Adipose tissue (tissue), 3 donors: ENCODE measurements around the gene TMEM132D. TPM values are rescaled to one million over a fixed set of nuclear protein-coding genes. Genes with fewer than 3 reads are reported as not detected.

ENCODE experiments used
- H3K27ac ChIP-seq: one replicate; pipeline ENCODE4 v1.5.1; 2013; ENCODE audit warnings: low read depth, low read length
- WGBS, 3 donors: extraction: QIAGEN DNeasy Blood & Tissue Kit; methylation state at CpG; one replicate each; pipeline ENCODE4 v1.1.7; 2013; 5-methylcytosine and 5-hydroxymethylcytosine counted together
- polyA plus RNA-seq, 3 donors: library from polyadenylated mRNA; stranded (reverse); fragments of 200-250 nt; gene quantifications; one replicate each; pipeline ENCODE4 v1.2.3, GENCODE V29; 2013
- donor health status: healthy with polysubstance abuse.
- donor health status: Bipolar disorder and iron deficiency.
- donor health status: healthy.

The TMEM132D gene
- polyA plus RNA-seq, 3 donors, result 0.11 to 0.13 TPM; not detected in 1

- 40 to 61% (median 56%) methylated on average over 6 of the region's 6 CpGs for WGBS, 3 donors
- H3K27ac ChIP-seq, result no peak overlapping the region
These were observed 740.0 kb downstream of the TMEM132D start for GRCh38 chr12:129163861-129164260.

- H3K27ac ChIP-seq, result no peak overlapping the region
- 46 to 61% (median 57%) methylated on average over 4 of the region's 4 CpGs for WGBS, 3 donors
These were observed 740.4 kb downstream of the TMEM132D start for GRCh38 chr12:129163461-129163860.

- H3K27ac ChIP-seq, result no peak overlapping the region
- 79 to 83% (median 82%) methylated on average over 4 of the region's 4 CpGs for WGBS, 3 donors
These were observed 741.0 kb downstream of the TMEM132D start for GRCh38 chr12:129162805-129163204.

- no peak overlapping the region for H3K27ac ChIP-seq
- 44 to 56% (median 45%) methylated on average over 4 of the region's 4 CpGs for WGBS, 3 donors
These were observed 742.3 kb downstream of the TMEM132D start for GRCh38 chr12:129161511-129161910.

- no peak overlapping the region for H3K27ac ChIP-seq
These were observed 743.5 kb downstream of the TMEM132D start for GRCh38 chr12:129160282-129160681.

GRCh38 chr12:129152351-129153104 is 751.3 kb downstream of the TMEM132D start:
- H3K27ac ChIP-seq, result no peak overlapping the region
- WGBS, 3 donors, result 32 to 39% (median 33%) methylated on average over 10 of the region's 10 CpGs

GRCh38 chr12:129150721-129151120 is 753.1 kb downstream of the TMEM132D start:
- 55 to 72% (median 71%) methylated on average over 11 of the region's 11 CpGs for WGBS, 3 donors
- H3K27ac ChIP-seq, result no peak overlapping the region

GRCh38 chr12:129145381-129145780 is 758.4 kb downstream of the TMEM132D start:
- WGBS, 3 donors, result 54 to 70% (median 68%) methylated on average over 7 of the region's 7 CpGs
- no peak overlapping the region for H3K27ac ChIP-seq

- no peak overlapping the region for H3K27ac ChIP-seq
- 50 to 83% (median 70%) methylated on average over 4 of the region's 4 CpGs for WGBS, 3 donors
These were observed 765.0 kb downstream of the TMEM132D start for GRCh38 chr12:129138776-129139175.

- WGBS, 3 donors, result 88 to 97% (median 95%) methylated on average over 3 of the region's 3 CpGs
- H3K27ac ChIP-seq, result no peak overlapping the region
These were observed 767.0 kb downstream of the TMEM132D start for GRCh38 chr12:129136694-129137325.

GRCh38 chr12:129127771-129128170 is 776.1 kb downstream of the TMEM132D start:
- 73 to 81% (median 80%) methylated on average over 12 of the region's 12 CpGs for WGBS, 3 donors
- no peak overlapping the region for H3K27ac ChIP-seq

- no peak overlapping the region for H3K27ac ChIP-seq
- WGBS, 3 donors, result 67 to 80% (median 79%) methylated on average over 9 of the region's 9 CpGs
These were observed 776.6 kb downstream of the TMEM132D start for GRCh38 chr12:129127211-129127610.

- no peak overlapping the region for H3K27ac ChIP-seq
- WGBS, 3 donors, result 57 to 81% (median 80%) methylated on average over 1 of the region's 1 CpG
These were observed 784.3 kb downstream of the TMEM132D start for GRCh38 chr12:129119537-129119936.

GRCh38 chr12:129115558-129115957 is 788.3 kb downstream of the TMEM132D start:
- WGBS, 3 donors, result 68 to 73% (median 69%) methylated on average over 5 of the region's 5 CpGs
- no peak overlapping the region for H3K27ac ChIP-seq

GRCh38 chr12:129110575-129110974 is 793.2 kb downstream of the TMEM132D start:
- H3K27ac ChIP-seq, result no peak overlapping the region
- WGBS, 3 donors, result 65 to 90% (median 89%) methylated on average over 8 of the region's 8 CpGs

- WGBS, 3 donors, result 75 to 84% (median 81%) methylated on average over 17 of the region's 17 CpGs
- no peak overlapping the region for H3K27ac ChIP-seq
These were observed 794.4 kb downstream of the TMEM132D start for GRCh38 chr12:129109174-129110001.

- H3K27ac ChIP-seq, result no peak overlapping the region
- WGBS, 3 donors, result 74 to 87% (median 84%) methylated on average over 2 of the region's 2 CpGs
These were observed 797.1 kb downstream of the TMEM132D start for GRCh38 chr12:129106772-129107171.

GRCh38 chr12:129103231-129103630 is 800.6 kb downstream of the TMEM132D start:
- no peak overlapping the region for H3K27ac ChIP-seq
- WGBS, 3 donors, result 64 to 70% (median 64%) methylated on average over 4 of the region's 4 CpGs

GRCh38 chr12:129102233-129102632 is 801.6 kb downstream of the TMEM132D start:
- H3K27ac ChIP-seq, result no peak overlapping the region
- 71 to 87% (median 85%) methylated on average over 7 of the region's 7 CpGs for WGBS, 3 donors
